ENCODE results near the gene CENPS.

DNA sequence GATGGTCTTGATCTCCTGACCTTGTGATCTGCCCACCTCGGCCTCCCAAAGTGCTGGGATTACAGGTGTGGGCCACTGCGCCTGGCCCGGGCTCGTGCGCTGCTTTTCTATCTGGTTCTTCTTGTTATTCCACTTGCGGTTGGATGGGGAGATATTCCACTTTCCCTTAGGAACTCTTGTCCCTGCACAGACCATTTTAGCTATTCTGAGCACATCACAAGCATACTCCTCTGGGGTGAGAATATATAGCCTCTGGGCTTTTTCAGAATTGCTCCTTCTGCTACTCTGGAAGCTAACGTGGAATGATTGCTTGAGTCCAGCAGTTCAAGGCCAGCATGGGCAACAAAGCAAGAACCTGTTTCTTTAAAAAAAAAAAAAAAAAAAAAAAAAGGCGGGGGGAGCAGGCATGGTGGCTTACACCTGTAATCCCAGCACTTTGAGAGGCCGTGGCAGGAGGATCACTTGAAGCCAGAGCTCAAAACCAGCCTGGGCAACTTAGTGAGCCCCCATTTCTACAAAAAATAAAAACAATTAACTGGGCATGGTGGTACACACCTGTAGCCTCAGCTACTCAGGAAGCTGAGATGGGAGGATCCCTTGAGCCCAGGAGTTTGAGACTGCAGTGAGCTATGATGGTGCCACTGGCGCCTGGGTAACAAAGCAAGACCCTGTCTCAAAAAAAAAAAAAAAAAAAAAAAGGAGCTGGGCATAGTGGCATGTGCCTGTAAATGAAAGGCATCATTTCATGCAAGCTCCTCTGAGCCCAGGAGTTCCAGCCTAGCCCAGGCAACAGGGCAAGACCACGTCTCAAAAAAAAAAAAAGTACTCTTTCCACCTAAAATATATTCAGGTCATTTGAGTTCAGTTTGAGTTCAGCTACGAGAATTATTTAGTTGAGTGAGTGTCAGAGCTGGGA is 43.2 kb upstream of the CENPS start:
- TF ChIP-seq, protein P1, sequence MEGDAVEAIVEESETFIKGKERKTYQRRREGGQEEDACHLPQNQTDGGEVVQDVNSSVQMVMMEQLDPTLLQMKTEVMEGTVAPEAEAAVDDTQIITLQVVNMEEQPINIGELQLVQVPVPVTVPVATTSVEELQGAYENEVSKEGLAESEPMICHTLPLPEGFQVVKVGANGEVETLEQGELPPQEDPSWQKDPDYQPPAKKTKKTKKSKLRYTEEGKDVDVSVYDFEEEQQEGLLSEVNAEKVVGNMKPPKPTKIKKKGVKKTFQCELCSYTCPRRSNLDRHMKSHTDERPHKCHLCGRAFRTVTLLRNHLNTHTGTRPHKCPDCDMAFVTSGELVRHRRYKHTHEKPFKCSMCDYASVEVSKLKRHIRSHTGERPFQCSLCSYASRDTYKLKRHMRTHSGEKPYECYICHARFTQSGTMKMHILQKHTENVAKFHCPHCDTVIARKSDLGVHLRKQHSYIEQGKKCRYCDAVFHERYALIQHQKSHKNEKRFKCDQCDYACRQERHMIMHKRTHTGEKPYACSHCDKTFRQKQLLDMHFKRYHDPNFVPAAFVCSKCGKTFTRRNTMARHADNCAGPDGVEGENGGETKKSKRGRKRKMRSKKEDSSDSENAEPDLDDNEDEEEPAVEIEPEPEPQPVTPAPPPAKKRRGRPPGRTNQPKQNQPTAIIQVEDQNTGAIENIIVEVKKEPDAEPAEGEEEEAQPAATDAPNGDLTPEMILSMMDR (IDR thresholded peaks at IDR 0.05; ENCODE audit: low read depth, low read length): no peak
- TF ChIP-seq POLR2A (IDR thresholded peaks at IDR 0.05; ENCODE audit: extremely low read depth, insufficient read length) (no peak), MYC (IDR thresholded peaks at IDR 0.05; ENCODE audit: low read depth, low read length) (no peak)
- TF ChIP-seq, protein P2, sequence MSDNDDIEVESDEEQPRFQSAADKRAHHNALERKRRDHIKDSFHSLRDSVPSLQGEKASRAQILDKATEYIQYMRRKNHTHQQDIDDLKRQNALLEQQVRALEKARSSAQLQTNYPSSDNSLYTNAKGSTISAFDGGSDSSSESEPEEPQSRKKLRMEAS (IDR thresholded peaks at IDR 0.05; ENCODE audit: low read depth, low read length): no peak

All from NB4 (cell line).